AG09319 (cell line): ENCODE results near the gene MRPS6.

Source experiments
- DNase-seq: peaks from one replicate; pipeline ENCODE4 v3.0.0-alpha.2; 2010; ENCODE audit warnings: low read depth; ENCODE audit errors: extremely low read depth
- TF ChIP-seq, protein P1 (sequence below): IDR thresholded peaks from 2 replicates; pipeline ENCODE4 v1.5.1; 2011; ENCODE audit warnings: low read depth, mild to moderate bottlenecking, inconsistent platforms, low read length, moderate library complexity

MRPS6 gene

DNA sequence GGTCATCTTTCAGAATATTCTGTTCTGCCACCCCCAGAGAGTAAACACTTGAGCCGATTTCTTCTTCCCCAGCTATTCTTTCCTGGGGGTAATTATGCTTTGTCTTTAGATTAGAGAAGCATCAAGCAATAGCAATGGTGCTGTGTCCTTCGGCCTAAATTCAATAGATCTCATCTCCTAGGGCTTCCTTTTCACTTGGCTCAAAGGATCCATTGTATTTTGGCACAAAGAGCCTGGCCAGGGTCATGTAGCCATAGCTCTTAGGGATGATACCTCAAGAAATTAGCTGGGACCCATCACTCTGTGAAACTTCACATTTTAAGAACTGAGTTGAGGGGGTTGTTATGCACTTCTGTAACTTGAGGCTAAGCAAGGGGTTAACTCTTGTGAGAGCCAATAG is 27.0 kb downstream of the MRPS6 start:
- no peak for DNase-seq
- TF ChIP-seq, protein P1, sequence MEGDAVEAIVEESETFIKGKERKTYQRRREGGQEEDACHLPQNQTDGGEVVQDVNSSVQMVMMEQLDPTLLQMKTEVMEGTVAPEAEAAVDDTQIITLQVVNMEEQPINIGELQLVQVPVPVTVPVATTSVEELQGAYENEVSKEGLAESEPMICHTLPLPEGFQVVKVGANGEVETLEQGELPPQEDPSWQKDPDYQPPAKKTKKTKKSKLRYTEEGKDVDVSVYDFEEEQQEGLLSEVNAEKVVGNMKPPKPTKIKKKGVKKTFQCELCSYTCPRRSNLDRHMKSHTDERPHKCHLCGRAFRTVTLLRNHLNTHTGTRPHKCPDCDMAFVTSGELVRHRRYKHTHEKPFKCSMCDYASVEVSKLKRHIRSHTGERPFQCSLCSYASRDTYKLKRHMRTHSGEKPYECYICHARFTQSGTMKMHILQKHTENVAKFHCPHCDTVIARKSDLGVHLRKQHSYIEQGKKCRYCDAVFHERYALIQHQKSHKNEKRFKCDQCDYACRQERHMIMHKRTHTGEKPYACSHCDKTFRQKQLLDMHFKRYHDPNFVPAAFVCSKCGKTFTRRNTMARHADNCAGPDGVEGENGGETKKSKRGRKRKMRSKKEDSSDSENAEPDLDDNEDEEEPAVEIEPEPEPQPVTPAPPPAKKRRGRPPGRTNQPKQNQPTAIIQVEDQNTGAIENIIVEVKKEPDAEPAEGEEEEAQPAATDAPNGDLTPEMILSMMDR: no peak

DNA sequence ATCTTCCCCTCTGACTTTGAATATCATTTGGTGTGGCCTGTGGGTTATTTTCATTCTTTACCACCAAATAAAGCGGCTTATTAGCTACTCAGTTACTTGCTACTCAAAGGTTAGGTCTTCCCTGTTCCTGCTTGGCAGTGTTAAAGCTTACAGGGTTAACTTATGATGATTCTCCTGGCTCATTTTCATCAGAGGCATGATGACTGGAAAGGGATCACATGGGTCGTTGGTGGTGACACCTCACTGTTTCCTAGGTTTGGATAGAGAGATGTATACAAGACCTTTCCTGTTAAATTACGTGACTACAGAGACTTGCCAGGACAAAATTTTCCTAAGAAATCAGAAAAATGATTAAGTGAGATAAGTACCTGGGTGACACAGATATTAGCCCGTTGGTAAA is 27.4 kb downstream of the MRPS6 start:
- TF ChIP-seq, protein P1: no peak

DNA sequence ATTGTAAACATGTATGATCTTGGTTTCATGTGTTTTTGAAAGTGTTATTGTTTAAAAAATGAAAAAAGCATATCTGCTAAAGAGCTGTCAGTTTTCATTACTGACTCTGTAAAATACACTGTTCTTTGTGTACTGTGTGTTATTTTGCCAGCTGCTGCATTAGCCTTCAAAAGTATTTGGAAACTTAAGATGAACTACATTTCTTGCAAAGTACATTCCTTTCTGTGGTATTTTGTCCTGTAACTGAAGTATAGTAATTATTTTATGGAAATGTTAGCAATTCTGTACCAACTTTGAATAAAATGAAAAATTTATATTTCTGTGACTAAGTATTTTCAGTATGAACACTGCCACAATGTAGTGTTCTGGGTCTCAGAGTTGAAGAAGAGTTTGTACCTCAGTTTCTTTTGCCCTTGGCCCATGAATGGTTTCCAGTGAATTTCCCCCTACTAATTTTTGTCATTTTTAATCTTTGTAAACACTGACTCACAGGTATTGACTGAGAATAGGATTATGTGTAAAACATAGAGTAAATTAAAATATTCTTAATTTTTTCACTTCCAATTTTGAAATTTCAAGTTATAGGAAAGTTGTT is 32.7 kb downstream of the MRPS6 start:
- TF ChIP-seq, protein P1: no peak
- DNase-seq: no peak

More for the DNA sequence above, 27.4 kb downstream of the MRPS6 start:
- no peak for DNase-seq

DNA sequence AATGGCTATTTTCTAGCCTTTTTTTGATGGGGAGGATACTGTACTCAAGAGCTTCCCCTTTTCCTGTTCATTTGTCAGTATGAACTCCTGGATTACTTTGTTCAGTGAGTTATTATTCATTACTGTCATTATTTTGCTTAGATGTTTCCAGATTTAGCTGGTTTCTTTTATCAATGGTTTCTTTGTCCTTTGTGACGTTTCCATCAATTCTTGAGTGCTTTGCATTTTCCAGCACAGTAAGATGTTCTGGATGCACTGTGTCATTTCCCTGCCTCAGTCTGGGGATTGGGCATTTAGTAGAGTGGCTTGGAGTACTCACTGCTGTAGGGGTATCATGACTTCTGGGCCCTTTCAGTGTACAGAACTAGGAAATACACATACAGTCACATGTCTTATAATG is 34.2 kb downstream of the MRPS6 start:
- TF ChIP-seq, protein P1: no peak
- DNase-seq: no peak

DNA sequence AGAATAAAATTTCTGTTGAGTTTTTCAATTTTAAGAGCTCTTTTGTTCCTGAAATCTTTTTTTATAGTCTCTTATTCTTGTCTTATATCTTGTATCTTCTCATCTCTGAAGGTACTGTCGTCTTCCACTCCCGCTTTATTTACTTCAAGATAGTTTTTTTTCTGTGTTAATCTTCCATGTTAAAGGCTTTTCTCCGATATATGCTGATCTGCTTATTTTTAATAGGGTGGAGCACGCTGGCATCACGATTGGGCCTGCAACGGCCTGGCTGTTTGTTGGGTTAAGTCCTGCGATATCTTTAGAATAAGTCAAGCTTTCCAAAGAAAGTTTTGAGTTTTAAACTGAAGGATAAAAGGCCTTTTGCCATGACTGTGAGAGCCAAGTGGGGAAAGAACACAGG is 35.7 kb downstream of the MRPS6 start:
- TF ChIP-seq, protein P1: no peak
- no peak for DNase-seq

- TF ChIP-seq, protein P1: no peak
These were observed 37.3 kb downstream of the MRPS6 start for GRCh38 chr21:34110594-34111202.

DNA sequence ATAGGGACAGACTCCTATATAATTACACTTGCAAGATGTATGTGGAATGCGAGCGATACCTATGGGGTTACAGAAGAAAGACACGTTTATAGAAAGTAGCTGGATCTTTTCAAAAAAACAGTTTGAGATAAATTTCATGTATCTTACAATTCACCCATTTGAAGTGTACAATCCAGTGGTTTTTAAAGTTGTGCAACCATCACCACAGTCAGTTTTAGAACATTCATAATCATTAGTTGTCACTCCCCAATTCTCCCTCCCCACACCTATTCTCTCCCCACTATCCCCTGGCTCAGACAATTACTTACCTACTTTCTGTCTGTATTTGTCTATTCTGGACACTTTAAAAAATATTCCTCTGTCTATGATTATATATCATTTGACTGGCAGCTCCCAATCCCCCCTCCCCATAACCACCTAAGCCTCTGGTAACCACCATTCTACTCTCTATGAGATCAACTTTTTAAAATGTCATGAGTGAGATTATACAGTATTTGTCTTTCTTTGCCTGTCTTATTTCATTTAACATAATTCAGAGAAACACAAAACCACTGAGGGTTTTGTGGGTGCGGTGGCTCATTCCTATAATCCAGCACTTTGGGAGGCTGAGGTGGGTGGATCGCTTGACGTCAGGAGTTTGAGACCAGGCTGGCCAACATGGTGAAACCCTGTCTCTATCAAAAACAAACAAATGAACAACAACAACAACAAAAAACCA is 39.1 kb downstream of the MRPS6 start:
- TF ChIP-seq, protein P1: no peak
- DNase-seq: no peak

More at GRCh38 chr21:34110594-34111202, 37.3 kb downstream of the MRPS6 start:
- no peak for DNase-seq
